KG1 (cell line): Measurements from ENCODE around the gene SNX6.
"Not testable (repeated sequence)": the region's sequence is repeated elsewhere in the genome, so short reads cannot be mapped to it uniquely, and the experiment has no call there.

Experiments used
- DNase-seq: peaks from one replicate; lab custom pipeline; 2025; lab: John Stamatoyannopoulos, UW

Gene SNX6

DNA sequence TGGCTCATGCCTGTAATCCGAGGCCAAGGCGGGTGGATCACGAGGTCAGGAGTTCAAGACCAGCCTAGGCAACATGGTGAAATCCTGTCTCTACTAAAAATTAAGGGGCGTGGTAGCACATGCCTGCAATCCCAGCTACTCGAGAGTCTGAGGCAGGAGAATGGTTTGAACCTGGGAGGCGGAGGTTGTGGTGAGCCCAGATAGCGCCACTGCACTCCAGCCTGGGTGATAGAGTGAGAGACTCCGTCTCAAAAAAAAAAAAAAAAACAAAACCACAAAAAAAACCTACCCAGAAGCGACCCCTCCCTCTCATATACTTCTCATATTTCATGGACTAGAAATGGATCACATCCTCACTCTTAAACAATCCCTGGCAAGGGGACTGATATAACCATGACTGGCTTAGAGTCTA lies 4.4 kb upstream of the SNX6 start:
- DNase-seq: not testable (repeated sequence)

- DNase-seq: no peak
Observed at GRCh38 chr14:34633742-34634141, 3.8 kb upstream of the SNX6 start.

- no peak for DNase-seq
Observed at GRCh38 chr14:34632411-34632978, 2.5 kb upstream of the SNX6 start.

DNA sequence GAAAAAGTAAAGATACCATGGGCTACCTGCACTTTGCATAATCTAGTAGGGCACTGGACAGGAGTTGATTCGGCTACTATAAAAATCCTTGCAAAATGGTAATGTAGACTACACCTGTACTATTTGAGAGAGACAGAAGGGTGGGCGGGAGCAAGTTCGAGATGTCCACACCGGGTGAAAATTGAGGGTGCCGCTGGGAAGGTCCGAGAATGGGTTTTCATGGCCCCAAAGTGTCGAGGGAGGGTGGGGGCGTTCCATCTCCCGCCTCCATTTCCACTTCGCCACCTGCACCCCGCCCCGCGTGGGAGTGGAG lies 648 bp downstream of the SNX6 start:
- no peak for DNase-seq

DNA sequence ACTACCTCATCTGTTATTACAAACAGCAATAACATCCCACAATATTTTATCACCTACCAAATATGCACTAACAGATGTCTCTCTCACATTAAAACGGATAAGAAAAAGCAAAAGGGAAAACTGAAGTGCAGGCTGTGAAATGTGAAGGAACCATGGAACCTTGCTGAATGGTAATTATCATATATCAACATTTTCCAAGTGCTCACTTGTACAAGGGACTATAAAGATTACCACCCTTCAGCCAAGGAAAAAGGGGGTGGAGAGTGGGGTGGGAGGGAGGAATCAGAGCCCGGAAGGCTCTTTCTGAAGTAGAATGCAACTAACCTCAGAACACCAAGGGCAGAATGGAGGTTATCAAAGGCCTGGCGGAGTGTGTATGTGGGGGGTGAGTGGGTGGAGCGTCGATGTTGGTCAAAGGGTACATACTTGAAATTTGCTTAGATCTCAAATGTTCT lies 1.2 kb downstream of the SNX6 start:
- DNase-seq: no peak

- DNase-seq: no peak
Observed at GRCh38 chr14:34623506-34623905, 6.4 kb downstream of the SNX6 start.

DNA sequence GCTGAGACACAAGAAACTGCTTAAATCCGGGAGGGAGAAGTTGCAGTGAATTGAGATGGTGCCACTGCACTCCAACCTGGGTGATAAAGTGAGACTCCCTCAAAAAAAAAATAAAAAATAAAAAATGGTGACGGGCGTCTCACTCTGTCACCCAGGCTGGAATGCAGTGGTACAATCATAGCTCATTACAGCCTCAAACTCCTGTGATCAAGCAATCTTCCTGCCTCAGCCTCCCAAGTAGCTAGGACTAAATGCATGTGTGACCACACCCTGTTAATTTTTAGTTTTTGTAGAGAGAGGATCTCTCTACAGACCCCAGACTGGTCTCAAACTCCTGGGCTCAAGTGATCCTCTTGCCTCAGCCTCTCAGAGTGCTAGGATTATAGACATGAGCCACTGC lies 9.1 kb downstream of the SNX6 start:
- DNase-seq: no peak

DNA sequence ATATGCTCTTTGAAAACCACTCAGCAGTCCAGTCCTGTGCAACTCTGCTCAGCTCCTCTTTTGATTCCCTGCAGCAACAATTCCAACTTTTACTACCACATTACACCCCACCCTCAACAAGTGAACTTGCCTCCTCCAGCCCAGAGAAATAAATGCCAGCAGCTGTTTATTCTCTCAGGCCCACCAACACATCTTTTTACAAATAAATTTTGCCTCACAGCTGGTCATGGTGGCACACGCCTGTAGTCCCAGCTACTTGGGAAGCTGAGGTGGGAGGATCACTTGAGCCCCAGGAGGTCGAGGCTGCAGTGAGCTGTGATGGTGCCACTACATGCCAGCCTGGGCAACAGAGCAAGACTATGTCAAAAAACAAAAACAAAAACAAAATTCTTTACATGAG lies 9.8 kb downstream of the SNX6 start:
- DNase-seq: no peak

DNA sequence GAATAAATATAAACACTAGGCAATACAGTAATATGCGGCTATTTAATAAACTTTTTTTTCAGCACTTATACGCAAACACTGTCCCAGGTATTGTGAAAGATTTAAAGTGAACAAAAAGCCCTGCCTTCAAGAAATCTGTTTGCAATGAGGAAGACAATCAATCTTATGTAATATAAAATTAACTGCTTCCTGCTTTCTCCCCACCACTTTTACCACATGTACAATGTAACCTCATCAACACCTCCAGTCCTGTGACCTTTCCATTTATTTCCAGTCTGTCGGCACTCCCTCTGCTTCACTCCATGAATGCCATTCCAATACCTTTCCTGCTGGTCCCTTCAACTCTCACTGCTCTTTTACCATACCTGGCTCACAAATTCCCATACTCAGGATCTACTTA lies 10.5 kb downstream of the SNX6 start:
- no peak for DNase-seq

DNA sequence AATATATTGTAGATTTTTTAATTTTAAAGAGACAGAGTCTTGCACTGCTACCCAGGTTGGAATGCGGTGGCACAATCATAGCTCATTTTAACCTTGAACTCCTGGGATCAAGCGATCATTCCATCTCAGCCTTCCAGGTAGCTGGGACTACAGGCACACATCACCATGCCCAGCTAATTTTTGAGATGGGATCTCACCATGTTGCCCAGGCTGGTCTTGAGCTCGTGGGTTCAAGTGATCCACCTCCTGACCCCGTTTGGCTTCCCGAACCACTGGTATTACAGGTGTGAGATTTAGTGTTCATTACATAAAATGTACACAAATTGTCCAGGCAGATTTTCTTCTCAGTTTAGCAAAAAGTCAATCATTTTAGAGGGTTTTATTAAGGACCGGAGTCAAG lies 13.6 kb downstream of the SNX6 start:
- DNase-seq: no peak

- DNase-seq: no peak
Observed at GRCh38 chr14:34615507-34615906, 14.4 kb downstream of the SNX6 start.

DNA sequence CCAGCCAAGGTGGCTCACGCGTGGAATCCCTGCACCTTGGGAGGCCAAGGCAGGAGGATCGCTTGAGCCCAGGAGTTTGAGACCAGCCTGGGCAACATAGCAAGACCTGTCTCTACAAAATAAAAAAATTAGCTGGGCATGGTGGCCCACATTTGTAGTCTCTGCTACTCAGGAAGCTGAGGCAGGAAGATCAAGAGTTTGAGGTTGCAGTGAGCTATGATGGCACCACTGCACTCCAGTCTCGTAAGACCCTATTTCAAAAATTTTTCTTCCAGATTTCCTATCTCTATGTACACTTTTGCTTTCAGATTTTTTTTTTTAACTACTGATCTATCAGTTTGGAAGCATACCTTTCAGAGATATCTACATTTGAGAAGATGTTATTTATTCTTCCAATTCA lies 15.3 kb downstream of the SNX6 start:
- no peak for DNase-seq

DNA sequence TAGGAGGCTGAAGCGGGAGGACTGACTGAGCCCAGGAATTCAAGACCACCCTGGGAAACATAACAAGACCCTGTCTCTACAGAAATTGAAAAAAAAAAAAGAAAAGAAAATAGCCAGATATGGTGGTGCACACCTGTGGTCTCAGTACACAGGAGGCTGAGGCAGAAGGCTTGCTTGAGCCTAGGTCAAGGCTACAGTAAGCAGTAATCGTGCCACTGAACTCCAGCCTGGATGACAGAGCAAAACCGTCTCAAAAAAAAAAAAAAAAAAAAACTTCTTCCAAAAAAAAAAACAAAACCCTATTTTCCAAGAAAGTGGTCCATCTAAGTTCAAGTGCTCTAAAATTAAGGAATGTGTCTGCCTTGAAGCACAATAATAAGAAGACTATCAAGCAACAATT lies 19.8 kb downstream of the SNX6 start:
- no peak for DNase-seq

GRCh38 chr14:34605461-34605860 lies 24.5 kb downstream of the SNX6 start:
- DNase-seq: no peak

- DNase-seq: no peak
Observed at GRCh38 chr14:34604995-34605394, 25.0 kb downstream of the SNX6 start.

DNA sequence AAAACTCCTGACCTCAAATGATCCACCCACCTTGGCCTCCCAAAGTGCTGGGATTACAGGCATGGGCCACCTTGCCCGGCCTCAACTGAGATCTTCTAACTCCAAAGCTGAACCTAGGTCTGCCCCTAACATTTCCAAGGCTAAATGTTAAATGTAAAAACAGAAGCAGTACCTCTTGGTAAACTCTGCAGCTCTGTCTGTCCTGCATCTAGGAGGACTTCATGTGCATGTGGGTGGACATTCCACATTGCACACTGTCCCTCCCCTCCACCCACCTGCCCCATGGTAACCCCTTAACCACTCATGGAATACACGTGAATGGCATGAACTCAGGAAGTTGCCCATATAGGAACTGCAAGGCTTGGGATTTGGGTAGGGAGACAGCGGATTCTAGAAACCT lies 33.1 kb downstream of the SNX6 start:
- DNase-seq: no peak

DNA sequence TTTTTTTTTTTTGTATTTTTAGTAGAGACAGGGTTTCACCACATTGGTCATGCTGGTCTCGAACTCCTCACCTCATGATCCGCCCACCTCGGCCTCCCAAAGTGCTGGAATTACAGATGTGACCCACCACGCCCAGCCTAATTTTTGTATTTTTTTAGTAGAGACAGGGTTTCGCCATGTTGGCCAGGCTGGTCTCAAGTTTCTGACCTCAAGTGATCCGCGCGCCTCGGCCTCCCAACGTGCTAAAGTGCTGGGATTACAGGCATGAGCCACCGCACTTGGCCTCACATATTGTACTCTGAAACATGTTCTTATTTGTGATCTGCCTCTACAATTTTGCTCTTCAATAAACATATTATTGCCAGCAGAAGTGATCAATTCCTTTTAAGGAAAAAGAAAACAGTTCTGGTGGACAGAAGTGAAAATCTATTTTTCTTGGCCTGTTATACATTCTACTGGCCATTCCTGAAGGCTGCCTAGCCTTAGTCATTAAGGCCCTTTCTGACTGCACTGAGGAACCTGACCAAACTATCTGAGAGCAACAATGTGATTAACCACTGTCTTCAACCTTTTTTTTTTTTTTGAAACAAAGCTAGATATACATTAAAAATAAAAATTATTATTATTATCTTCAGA lies 36.1 kb downstream of the SNX6 start:
- no peak for DNase-seq

DNA sequence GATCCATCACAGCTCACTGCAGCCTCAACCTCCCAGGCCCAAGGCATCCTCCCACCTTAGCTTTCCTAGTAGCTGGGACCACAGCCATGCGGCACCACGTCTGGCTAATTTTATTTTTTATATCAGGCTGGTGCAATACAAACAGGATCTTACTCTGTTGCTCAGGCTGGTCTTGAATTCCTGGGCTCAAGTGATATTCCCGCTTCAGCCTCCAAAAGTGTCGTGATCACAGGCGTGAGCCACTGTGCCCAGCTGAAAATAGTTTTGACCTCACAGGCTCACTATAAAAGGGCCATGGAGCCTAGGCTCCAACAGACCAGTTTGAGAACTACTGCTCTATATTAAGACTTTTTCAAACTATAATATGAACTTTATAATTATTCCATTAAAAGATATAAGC lies 37.3 kb downstream of the SNX6 start:
- no peak for DNase-seq

DNA sequence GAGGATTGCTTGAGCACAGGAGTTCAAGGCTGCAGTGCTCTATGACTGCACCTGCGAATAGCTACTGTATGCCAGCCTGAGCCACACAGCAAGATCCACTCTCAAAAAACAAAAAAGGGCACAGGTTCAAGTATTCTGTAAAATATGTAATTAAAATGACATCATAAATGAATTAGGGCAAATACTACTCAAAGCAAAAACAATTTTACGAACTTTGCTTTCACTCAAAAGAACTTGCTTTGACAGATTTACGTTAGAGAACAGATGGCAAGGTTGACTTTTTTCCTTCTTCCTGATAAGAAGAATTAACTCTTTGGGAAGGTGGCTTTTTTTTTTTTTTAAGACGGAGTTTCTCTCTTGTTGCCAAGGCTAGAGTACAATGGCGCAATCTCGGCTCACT lies 46.4 kb downstream of the SNX6 start:
- DNase-seq: no peak

- no peak for DNase-seq
Observed at GRCh38 chr14:34582117-34582680, 47.7 kb downstream of the SNX6 start.

- DNase-seq: no peak
Observed at GRCh38 chr14:34580381-34580780, 49.6 kb downstream of the SNX6 start.

- no peak for DNase-seq
Observed at GRCh38 chr14:34571771-34572170, 58.2 kb downstream of the SNX6 start.

DNA sequence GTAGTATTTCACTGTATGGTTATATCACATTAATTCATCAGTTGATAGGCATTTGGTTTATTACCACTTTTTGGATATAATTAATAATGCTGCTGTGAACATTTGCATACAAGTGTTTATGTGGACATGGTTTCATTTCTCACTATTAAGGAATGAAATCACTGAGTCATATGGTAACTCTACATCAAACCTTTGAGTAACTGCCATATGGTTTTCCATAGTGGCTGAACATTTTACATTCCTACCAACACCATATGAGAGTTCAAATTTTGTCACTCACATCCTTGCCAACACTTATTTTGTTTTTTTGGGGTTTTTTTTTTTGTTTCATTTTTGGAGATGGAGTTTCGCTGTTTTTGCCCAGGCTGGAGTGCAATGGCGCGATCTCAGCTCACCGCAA lies 60.2 kb downstream of the SNX6 start:
- DNase-seq: no peak

- no peak for DNase-seq
Observed at GRCh38 chr14:34568803-34569202, 61.1 kb downstream of the SNX6 start.
